Right atrium auricular region (tissue), 2 donors: ENCODE measurements around the gene CST9L. TPM values are rescaled to one million over a fixed set of nuclear protein-coding genes. Genes with fewer than 3 reads are reported as not detected.

Experiments used
- DNase-seq: peaks from one replicate; pipeline ENCODE4 v3.0.0-alpha.2; 2019; ENCODE audit warnings: low spot score
- H3K27ac ChIP-seq, 2 donors: fragments of 200-600 bp; sonication (generic); 1 replicate in 1 of 2; 2 replicates in 1 of 2; pipeline ENCODE4 v1.5.1; 2016 to 2019
- H3K27me3 ChIP-seq, 2 donors: fragments of 200-600 bp; sonication (generic); one replicate each; pipeline versions ENCODE4 v1.5.1 to v1.6.0; 2017 to 2019
- H3K36me3 ChIP-seq: fragments of 200-600 bp; sonication (generic); one replicate; pipeline ENCODE4 v1.5.1; 2016
- H3K4me1 ChIP-seq, 2 donors: fragments of 200-600 bp; sonication (generic); one replicate each; pipeline versions ENCODE4 v1.5.1 to v1.6.0; 2017 to 2019
- H3K4me3 ChIP-seq, 2 donors: fragments of 200-600 bp; sonication (generic); 1 replicate in 1 of 2; 2 replicates in 1 of 2; pipeline ENCODE4 v1.5.1; 2017 to 2019; ENCODE audit warnings: mild to moderate bottlenecking in 1 of 2, moderate library complexity in 1 of 2
- H3K9me3 ChIP-seq, 2 donors: fragments of 200-600 bp; sonication (generic); one replicate each; pipeline ENCODE4 v1.5.1; 2019
- CTCF ChIP-seq, 2 donors: fragments of 200-600 bp; sonication (generic); IDR thresholded peaks; one replicate each; pipeline ENCODE4 v1.5.1; 2019; ENCODE audit warnings: antibody characterized with exemption in 2 of 2
- total RNA-seq, 2 donors: library from RNA; depleted of rRNA; stranded (reverse); fragments of >200 nt; gene quantifications; one replicate each; pipeline ENCODE4 v1.1.0, GENCODE V29; 2016

Gene CST9L
- total RNA-seq, 2 donors from 2014 or later: not detected

GRCh38 chr20:23564927-23565326 lies 3.4 kb downstream of the CST9L start:
- Histone ChIP-seq H3K27me3 (no peaks in the 10 kb centered on the region), H3K4me1 (no peaks in the 10 kb centered on the region), H3K4me3 (no peak overlapping the region), H3K9me3 (peaks cover 3 to 30% of the 10 kb centered on the region in 2 donors), H3K27ac (no peak overlapping the region), H3K36me3 (no peaks in the 10 kb centered on the region)
- TF ChIP-seq CTCF (IDR thresholded peaks at IDR 0.05): no peak
- no peak for DNase-seq

GRCh38 chr20:23562721-23563342 lies 5.5 kb downstream of the CST9L start:
- Histone ChIP-seq H3K27me3 (no peaks in the 10 kb centered on the region), H3K4me1 (no peaks in the 10 kb centered on the region), H3K9me3 (peaks cover 3 to 39% of the 10 kb centered on the region in 2 donors), H3K36me3 (no peaks in the 10 kb centered on the region), H3K27ac (no peak overlapping the region), H3K4me3 (no peak overlapping the region)
- peak; percentile 30 for DNase-seq
- no peak for TF ChIP-seq CTCF (IDR thresholded peaks at IDR 0.05)

- Histone ChIP-seq H3K27ac (no peak overlapping the region), H3K9me3 (peaks cover 0 to 10% of the 10 kb centered on the region in 2 donors), H3K36me3 (no peaks in the 10 kb centered on the region), H3K4me1 (no peaks in the 10 kb centered on the region), H3K27me3 (no peaks in the 10 kb centered on the region), H3K4me3 (no peak overlapping the region)
- DNase-seq: no peak
- TF ChIP-seq CTCF (IDR thresholded peaks at IDR 0.05): no peak
These were observed 13.9 kb downstream of the CST9L start for GRCh38 chr20:23554401-23554800.

GRCh38 chr20:23551786-23552185 lies 16.5 kb downstream of the CST9L start:
- Histone ChIP-seq H3K27ac (no peak overlapping the region), H3K9me3 (no peaks in the 10 kb centered on the region), H3K4me3 (no peak overlapping the region), H3K36me3 (no peaks in the 10 kb centered on the region), H3K27me3 (no peaks in the 10 kb centered on the region), H3K4me1 (no peaks in the 10 kb centered on the region)
- no peak for TF ChIP-seq CTCF (IDR thresholded peaks at IDR 0.05)
- DNase-seq: no peak

- Histone ChIP-seq H3K27me3 (no peaks in the 10 kb centered on the region), H3K27ac (no peak overlapping the region), H3K4me3 (no peak overlapping the region), H3K9me3 (no peaks in the 10 kb centered on the region), H3K4me1 (no peaks in the 10 kb centered on the region), H3K36me3 (no peaks in the 10 kb centered on the region)
- TF ChIP-seq CTCF (IDR thresholded peaks at IDR 0.05): no peak
- DNase-seq: no peak
These were observed 16.9 kb downstream of the CST9L start for GRCh38 chr20:23551383-23551782.

GRCh38 chr20:23550227-23550626 lies 18.1 kb downstream of the CST9L start:
- Histone ChIP-seq H3K4me1 (no peaks in the 10 kb centered on the region), H3K36me3 (no peaks in the 10 kb centered on the region), H3K27me3 (no peaks in the 10 kb centered on the region), H3K27ac (no peak overlapping the region), H3K4me3 (no peak overlapping the region), H3K9me3 (no peaks in the 10 kb centered on the region)
- no peak for TF ChIP-seq CTCF (IDR thresholded peaks at IDR 0.05)
- DNase-seq: no peak
